HG03060 (cell line): ENCODE results near the gene FAM83G.
"Not testable (repeated sequence)": the region's sequence is repeated elsewhere in the genome, so short reads cannot be mapped to it uniquely, and the experiment has no call there.

Experiments
- ATAC-seq: cut with Tn5 transposase; IDR thresholded peaks from one replicate; pipeline ENCODE4 v1.9.1; 2021; ENCODE audit warnings: low read depth, moderate number of reproducible peaks; ENCODE audit not compliant: unreplicated experiment

Gene FAM83G

GRCh38 chr17:18959071-18959844, 45.3 kb downstream of the FAM83G start:
- ATAC-seq: no peak

GRCh38 chr17:18958611-18959010, 46.0 kb downstream of the FAM83G start:
- no peak for ATAC-seq

GRCh38 chr17:18957831-18958230, 46.7 kb downstream of the FAM83G start:
- no peak for ATAC-seq

DNA sequence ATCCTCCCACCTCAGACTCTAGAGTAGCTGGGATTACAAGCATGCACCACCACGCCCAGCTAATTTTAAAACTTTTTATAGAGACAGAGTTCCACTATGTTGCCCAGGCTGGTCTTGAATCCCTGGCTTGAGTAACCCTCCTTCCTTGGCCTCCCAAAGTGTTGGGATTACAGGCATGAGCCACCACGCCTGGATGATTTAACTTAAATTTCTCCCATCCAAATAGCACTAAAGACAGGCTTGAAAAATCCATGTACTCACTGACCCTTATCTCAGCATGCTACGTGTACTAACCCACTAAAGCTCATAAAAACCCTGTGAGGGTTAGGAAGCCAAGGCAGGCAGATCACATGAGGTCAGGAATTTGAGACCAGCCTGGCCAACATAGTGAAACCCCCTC, 48.0 kb downstream of the FAM83G start:
- no peak for ATAC-seq

- not testable (repeated sequence) for ATAC-seq
Observed at GRCh38 chr17:18956021-18956420, 48.5 kb downstream of the FAM83G start.

DNA sequence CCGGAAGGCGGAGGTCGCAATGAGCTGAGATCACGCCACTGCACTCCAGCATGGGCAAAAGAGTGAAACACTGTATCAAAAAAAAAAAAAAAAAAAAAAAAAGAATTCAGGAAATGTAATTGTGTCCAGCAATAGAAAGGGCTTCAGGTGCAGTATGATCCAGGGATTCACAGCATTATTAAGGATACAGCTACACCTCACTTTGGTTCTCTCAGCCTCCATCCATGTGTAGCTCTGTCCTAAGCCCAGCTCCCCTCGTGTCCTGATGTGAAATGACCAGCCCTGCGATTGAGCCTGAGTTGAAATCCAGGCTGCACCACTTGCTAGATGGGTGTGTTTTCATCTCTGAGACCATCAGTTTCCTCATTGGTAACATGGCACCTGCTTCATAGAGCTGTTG, 49.6 kb downstream of the FAM83G start:
- no peak for ATAC-seq

DNA sequence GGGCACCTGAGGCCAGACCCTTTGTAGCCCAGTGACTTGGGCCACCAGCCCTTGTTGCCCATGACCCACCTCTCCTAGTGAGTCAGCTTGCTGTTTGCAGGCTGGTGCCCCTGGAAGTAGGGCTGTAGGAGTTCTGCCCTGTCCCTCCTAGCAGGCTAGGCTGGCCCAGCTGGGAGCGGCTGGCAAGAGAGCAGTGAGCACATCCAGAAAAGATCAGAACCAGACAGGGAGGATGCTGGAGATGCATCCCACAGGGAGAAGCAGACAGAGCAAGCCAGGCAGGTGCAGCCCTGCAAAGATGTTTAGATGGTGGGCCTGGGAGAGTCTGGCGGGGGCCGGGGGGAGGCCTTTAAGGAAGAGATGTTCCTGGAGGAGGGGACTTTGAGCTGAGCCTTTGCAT, 50.2 kb downstream of the FAM83G start:
- ATAC-seq: no peak

GRCh38 chr17:18953231-18953728, 51.3 kb downstream of the FAM83G start:
- ATAC-seq: no peak

GRCh38 chr17:18951941-18952842, 52.4 kb downstream of the FAM83G start, which contains the start of gene SLC5A10:
Gene SLC5A10, plus strand, starts transcription at chr17:18952165. Its CDS starts 41 bp downstream, at chr17:18952206.
- ATAC-seq: no peak

DNA sequence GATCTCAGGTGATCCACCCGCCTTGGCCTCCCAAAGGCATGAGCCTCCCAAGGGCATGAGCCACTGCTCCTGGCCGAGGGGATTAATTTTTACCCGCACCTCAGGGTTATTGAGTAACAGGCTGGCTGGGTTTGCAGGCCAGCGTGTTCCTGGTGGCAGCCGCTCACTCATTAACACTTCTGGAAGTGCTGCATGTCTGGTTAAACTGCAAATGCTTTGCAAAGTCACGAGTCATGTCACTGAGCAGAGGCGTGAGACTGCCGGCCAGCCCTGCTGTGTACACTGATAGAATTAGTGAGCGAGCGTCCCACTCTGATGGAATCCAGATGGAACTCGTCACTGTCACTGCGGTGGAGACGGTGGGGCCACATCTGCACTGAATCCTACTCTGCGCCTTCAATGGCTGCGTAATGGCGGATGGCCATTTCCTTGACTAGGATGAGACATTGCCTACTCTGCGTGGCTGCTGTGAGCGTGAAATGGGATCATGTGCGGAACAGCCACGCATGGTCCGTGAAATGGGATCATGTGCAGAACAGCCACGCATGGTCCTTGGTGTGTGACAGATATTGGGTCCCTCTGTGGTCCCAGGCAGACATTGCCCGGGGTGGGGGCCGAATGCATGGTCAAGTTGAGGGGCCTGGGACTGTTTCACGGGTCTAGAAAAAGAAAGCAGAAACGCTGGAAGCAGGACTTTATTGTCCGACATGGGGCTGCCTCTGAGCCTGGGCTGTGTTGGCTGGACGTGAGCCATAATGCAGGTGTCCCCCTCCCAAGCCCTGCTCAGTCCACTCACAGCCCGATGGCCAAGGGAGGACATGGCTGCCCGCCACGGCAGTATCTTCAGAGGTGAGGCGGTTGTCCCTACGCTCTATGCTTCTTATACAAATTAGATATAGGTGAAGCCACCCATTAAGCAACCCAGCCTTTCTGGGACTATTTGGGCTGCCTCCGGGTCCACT, 53.3 kb downstream of the FAM83G start:
- ATAC-seq: no peak

GRCh38 chr17:18950346-18950745, 54.2 kb downstream of the FAM83G start:
- no peak for ATAC-seq

DNA sequence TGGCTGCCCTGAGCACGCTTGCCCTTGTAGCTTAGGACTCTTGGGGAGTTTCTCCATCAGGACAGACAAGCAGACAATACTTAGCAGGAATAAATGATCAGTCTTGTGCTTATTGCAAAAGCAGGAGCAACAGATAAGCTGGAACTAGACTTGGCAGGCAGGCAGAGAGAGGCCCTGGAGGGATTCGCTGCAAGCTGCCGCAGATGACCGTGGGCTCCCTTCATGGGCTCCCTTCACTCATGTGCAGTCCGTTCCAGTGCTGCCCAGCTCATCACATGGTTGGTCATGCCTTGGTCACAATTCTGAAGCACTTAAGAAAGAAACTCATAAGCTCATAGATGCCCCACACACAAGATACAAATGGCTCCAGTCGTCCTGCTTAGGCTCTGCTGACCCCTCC, 55.0 kb downstream of the FAM83G start:
- no peak for ATAC-seq

- ATAC-seq: no peak
Observed at GRCh38 chr17:18948476-18949006, 56.0 kb downstream of the FAM83G start.

DNA sequence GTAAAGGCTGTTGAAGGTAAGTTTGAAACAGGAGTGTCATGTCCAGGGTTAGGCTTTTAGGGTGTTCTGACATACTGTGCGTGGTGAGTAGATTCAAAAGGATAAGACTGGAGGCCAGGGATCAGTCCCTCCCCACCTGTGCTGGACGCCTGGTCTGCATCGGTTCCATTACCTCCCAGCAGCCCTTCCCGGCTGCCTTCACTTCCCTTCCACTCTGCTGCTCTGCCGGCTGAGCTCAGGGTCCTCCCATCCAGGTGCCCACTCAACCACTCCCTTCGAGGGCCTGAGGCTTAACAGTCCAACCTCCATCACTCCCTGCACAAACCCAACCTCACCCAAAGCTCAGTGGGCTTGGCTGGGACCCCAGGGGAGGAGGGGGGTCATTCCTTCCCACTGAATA, 56.7 kb downstream of the FAM83G start:
- no peak for ATAC-seq

GRCh38 chr17:18946536-18946935, 58.0 kb downstream of the FAM83G start:
- ATAC-seq: no peak

DNA sequence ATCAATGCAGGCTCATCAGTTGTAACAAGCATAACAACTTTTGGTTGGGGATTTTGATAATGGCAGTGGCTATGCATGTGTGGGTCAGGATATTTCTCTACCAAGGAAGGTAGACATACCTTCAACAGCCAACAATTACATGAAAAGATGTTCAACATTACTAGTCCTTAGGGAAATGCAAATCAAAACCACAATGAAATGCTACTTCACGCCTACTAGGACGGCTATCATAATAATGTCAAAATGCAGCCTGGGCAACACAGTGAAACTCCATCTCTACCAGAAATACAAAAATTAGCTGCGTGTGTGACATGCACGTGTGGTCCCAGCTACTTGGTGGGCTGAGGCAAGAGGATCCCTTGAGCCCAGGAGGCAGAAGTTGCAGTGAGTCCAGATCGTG, 59.9 kb downstream of the FAM83G start:
- no peak for ATAC-seq

GRCh38 chr17:18938692-18939023, 65.9 kb downstream of the FAM83G start:
- no peak for ATAC-seq

DNA sequence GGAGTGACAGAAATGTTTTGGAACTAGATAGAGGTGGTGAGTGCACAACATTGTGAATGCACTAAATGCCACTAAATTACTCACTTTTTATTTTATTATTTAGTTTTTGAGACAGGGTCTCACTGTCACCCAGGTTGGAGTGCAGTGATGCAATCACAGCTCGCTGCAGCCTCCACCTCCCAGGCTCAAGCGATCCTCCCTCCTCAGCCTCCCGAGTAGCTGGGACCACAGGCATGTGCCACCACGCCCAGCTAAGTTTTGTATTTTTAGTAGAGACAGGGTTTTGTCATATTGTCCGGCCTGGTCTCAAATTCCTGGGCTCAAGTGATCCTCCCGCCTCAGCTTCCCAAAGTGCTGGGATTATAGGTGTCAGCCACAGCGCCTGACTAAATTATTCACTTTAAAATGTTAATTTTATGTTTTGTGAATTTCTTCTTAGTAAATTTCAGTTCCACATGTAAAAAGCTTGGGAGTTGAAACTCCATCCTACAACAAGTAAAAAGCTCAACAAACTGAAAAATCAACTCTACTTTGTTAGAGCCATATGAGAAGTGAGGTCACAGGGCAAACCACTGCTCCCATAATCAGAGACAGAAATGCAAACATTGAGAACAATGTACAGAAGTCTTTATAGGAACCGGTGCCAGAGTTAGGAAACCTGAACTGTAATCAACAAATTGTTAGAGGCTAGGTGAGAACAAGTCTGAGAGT, 66.4 kb downstream of the FAM83G start:
- no peak for ATAC-seq
